Thymus (tissue), 11 donors: ENCODE data around the gene MND1. TPM values are rescaled to one million over a fixed set of nuclear protein-coding genes. Genes with fewer than 3 reads are reported as not detected.

ENCODE experiments used
- DNase-seq, 9 donors: peaks; one replicate each; pipeline ENCODE4 v3.0.0-alpha.2; 2013; ENCODE audit warnings: low spot score in 9 of 9, low read depth in 6 of 9, missing footprints in 1 of 9
- H3K27ac ChIP-seq, 2 donors: one replicate each; pipeline ENCODE4 v1.5.1; 2013; ENCODE audit warnings: control low read depth in 1 of 2, low read depth in 1 of 2, low read length in 1 of 2, mild to moderate bottlenecking in 1 of 2, moderate library complexity in 1 of 2
- H3K27me3 ChIP-seq, 2 donors: one replicate each; pipeline ENCODE4 v1.5.1; 2013; ENCODE audit warnings: low read length in 1 of 2; ENCODE audit not compliant: control insufficient read depth in 2 of 2, insufficient read depth in 1 of 2
- H3K36me3 ChIP-seq, 2 donors: one replicate each; pipeline ENCODE4 v1.5.1; 2013; ENCODE audit warnings: low read length in 1 of 2, mild to moderate bottlenecking in 1 of 2, moderate library complexity in 1 of 2; ENCODE audit not compliant: control insufficient read depth in 2 of 2, insufficient read depth in 2 of 2
- H3K4me1 ChIP-seq, 2 donors: one replicate each; pipeline ENCODE4 v1.5.1; 2013; ENCODE audit warnings: low read length in 2 of 2; ENCODE audit not compliant: control insufficient read depth in 2 of 2, insufficient read depth in 2 of 2
- H3K4me3 ChIP-seq, 2 donors: one replicate each; pipeline ENCODE4 v1.5.1; 2013; ENCODE audit warnings: low read length in 2 of 2, control low read depth in 1 of 2, mild to moderate bottlenecking in 1 of 2
- H3K9me3 ChIP-seq, 2 donors: one replicate each; pipeline ENCODE4 v1.5.1; 2013; ENCODE audit warnings: low read length in 1 of 2, mild to moderate bottlenecking in 1 of 2; ENCODE audit not compliant: control insufficient read depth in 2 of 2, insufficient read depth in 1 of 2
- WGBS: extraction: QIAGEN DNeasy Blood & Tissue Kit; methylation state at CpG from one replicate; pipeline ENCODE4 v1.1.7; 2013; 5-methylcytosine and 5-hydroxymethylcytosine counted together
- polyA plus RNA-seq: library from polyadenylated mRNA; stranded (reverse); fragments of 200-250 nt; gene quantifications from one replicate; pipeline ENCODE4 v1.2.3, GENCODE V29; 2013
- total RNA-seq: library from RNA; stranded (reverse); fragments of 120-200 nt; gene quantifications from one replicate; pipeline ENCODE4 v1.2.4, GENCODE V29; 2013
- donor health status: healthy.

The MND1 gene
- total and polyA plus RNA-seq, 2 donors: 13.2 to 32.7 TPM

DNA sequence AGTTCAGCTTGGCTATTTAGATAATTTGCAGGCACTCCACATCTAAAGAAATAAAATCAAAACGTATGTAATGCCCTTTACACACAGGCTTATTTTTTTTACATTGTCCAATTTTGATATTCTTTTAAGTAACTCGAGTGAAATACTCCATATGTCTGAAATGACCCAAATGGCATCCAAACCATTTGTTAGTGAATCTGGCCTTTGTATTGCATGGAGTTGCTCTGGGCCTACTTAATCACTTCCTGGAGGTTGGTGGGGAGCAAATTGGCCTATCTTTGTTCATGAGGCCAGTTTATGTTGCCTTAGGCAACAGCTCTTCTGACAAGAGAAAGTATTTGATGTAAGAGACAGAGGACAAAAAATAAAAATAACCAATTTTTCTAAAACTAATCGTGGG lies 74.1 kb downstream of the MND1 start:
- peaks cover 0 to 12% of the 10 kb centered on the region in 2 donors for H3K36me3 ChIP-seq
- H3K27me3 ChIP-seq: no peaks in the 10 kb centered on the region
- WGBS: 93% methylated on average over 3 of the region's 3 CpGs
- no peaks in the 10 kb centered on the region for H3K4me1 ChIP-seq
- H3K4me3 ChIP-seq: no peak overlapping the region
- DNase-seq: no peak
- H3K27ac ChIP-seq: no peak overlapping the region
- no peaks in the 10 kb centered on the region for H3K9me3 ChIP-seq

DNA sequence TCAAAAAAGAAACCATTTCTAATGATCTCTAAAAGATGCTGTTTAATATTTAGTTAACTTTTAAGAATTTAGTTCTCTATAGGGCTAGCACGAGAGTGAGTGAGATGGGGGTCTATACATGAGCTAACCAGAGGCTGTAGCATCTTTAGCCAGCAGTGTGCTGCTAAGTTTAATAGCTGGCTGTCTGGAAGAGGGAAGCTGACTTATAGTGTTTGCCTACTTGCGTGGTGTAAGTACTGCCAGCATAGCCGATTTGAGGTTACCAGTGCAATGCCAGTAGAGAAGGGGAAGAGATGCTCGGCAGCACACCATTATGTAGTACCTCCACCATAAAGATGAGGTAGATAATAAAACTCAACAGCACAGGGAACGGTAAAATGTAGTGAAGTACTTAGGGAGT lies 74.5 kb downstream of the MND1 start:
- no peaks in the 10 kb centered on the region for H3K9me3 ChIP-seq
- H3K36me3 ChIP-seq: peaks cover 0 to 8% of the 10 kb centered on the region in 2 donors
- 96% methylated on average over 5 of the region's 5 CpGs for WGBS
- no peak overlapping the region for H3K4me3 ChIP-seq
- H3K27me3 ChIP-seq: no peaks in the 10 kb centered on the region
- H3K27ac ChIP-seq: no peak overlapping the region
- H3K4me1 ChIP-seq: no peaks in the 10 kb centered on the region
- no peak for DNase-seq

DNA sequence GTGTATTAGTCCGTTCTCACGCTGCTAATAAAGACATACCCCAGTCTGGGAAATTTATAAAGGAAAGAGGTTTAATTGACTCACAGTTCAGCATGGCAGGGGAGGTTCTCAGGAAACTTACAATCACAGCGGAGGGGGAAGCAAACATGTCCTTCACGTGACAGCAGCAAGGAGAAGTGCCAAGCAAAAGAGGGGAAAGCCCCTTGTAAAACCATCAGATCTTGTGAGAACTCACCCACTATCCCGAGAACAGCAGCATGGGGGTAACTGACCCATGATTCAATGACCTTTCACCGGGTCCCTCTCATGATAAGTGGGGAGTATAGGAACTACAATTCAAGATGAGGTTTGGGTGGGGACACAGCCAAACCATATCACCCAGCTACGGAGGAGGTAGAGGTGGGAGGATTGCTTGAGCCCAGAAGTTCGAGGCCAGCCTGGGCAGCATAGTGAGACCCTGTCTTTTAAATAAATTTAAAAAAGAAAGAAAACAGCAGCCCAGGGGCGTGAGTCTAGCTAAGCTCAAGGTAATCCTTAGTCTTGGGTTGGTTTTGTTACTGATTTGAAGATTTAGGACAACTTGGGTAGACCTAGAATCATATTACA lies 75.3 kb downstream of the MND1 start:
- Histone ChIP-seq H3K4me1 (peaks cover 0 to 5% of the 10 kb centered on the region in 2 donors), H3K27ac (no peak overlapping the region)
- WGBS: 85% methylated on average over 9 of the region's 9 CpGs

DNA sequence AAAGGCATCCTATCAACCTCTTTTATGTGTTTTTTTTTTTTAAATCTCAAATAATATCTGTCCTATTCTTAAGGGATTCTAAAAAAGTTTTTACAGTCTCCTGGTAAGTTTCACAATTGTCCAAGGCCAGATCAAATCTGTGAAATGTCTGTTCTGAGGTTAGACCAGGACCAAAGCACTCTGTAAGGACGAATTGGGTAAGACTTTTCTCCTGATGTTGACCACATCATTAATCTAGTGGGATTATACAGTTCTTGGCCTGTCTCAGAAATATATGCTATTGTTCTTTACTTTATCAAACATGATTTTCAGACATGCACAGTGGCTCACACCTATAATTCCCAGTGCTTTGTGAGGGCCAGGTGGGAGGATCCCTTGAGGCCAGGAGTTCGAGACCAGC lies 75.9 kb downstream of the MND1 start:
- DNase-seq: no peak
- H3K36me3 ChIP-seq: peaks cover 0 to 8% of the 10 kb centered on the region in 2 donors
- H3K27ac ChIP-seq: no peak overlapping the region
- no peak overlapping the region for H3K4me3 ChIP-seq
- peaks cover 0 to 7% of the 10 kb centered on the region in 2 donors for H3K4me1 ChIP-seq
- H3K9me3 ChIP-seq: no peaks in the 10 kb centered on the region
- no peaks in the 10 kb centered on the region for H3K27me3 ChIP-seq
- 83% methylated on average over 2 of the region's 2 CpGs for WGBS

More for the DNA sequence above, 75.3 kb downstream of the MND1 start:
- no peaks in the 10 kb centered on the region for H3K9me3 ChIP-seq
- H3K4me3 ChIP-seq: no peak overlapping the region
- no peak for DNase-seq
- H3K27me3 ChIP-seq: no peaks in the 10 kb centered on the region
- H3K36me3 ChIP-seq: peaks cover 0 to 8% of the 10 kb centered on the region in 2 donors

DNA sequence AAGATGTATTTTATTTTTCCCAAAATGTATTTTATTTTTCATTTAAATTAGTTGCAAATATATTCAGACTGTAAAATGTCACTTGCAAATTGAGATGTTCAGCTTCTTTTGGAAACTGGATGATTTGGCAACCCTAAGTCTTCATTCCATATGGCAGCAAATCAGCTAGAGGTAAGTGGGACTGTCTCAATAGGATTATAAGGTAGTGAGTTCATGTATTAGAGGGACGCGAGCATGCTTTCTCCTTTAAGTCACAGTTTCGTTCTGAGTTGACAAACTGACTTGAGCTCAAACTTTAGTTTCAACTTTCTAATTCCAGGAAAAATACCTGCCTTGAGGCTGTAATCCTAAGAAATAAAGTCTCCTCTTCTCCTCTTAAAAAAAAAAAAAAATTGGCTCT lies 77.5 kb downstream of the MND1 start:
- Histone ChIP-seq H3K9me3 (no peaks in the 10 kb centered on the region), H3K27me3 (no peaks in the 10 kb centered on the region), H3K4me3 (no peak overlapping the region), H3K27ac (peak overlapping the region in 1 of 2 donors; percentile 22), H3K4me1 (peaks cover 11 to 20% of the 10 kb centered on the region in 2 donors), H3K36me3 (peaks cover 0 to 5% of the 10 kb centered on the region in 2 donors)
- WGBS: 89% methylated on average over 3 of the region's 3 CpGs
- DNase-seq: no peak

DNA sequence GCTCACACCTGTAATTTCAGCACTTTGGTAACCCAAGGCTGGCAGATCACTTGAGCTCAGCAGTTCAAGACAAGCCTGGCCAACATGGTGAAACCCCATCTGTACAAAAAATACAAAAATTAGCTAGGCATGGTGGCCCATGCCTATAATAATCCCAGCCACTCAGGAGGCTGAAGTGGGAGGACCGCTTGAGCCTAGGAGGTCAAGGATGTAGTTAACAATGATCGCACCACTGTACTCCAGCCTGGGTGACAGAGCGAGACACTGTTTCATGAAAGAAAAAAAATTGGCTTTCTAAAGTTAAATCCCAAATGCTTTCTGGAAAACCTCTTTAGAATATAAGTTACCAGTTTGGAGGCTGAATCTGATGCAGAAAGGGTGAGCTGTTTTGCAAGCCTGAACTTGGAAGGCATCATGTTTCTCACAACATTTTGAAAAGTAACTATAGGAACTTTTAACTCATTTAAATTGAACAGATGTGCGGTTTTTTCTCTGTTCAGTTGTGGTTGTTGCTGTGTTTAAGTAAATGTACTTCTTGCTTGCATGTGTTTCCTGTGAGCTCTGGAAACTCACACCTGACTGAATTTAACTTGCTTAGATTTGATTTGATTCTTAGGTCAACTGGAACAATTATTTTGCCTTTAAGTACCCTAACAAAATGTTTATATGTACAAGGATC lies 81.9 kb downstream of the MND1 start:
- peak overlapping the region; percentile 84 for H3K27ac ChIP-seq
- H3K9me3 ChIP-seq: peaks cover 0 to 2% of the 10 kb centered on the region in 2 donors
- 57% methylated on average over 4 of the region's 4 CpGs for WGBS

DNA sequence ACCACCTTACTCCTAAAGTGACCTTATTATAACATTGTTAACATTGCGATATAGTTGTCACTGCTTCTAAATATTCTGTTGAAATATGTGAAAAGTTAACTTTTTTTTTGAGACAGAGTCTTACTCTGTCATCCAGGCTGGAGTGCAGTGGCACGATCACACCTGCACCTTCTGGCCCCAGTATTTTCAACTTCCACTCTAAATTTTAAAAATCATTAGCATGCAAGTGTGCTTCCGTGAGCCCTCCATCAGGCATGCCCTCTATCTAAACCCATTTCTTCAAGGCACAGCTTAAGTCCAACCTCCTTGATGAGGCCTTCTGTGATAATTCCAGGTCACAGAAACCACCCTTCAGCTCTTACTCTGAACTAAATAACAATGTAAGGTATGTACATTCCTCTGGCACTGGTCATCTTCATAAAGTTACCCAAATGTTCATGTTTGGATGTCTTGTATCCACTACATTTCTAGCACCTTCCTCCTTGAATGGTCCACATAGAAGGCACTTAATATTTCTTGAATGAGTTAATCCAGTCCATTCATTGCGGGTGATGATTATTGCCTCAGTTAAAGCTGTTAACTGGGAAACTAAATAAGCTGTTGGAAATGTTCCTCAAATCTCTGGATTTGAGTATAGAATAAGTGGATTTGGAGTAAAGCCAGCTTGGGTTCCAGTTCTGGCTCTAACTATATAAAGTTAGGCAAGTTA lies 83.0 kb downstream of the MND1 start:
- WGBS: 64% methylated on average over 4 of the region's 4 CpGs
- Histone ChIP-seq H3K27ac (peak overlapping the region; percentile 84 to 89), H3K36me3 (no peaks in the 10 kb centered on the region), H3K4me3 (no peak overlapping the region), H3K27me3 (no peaks in the 10 kb centered on the region), H3K4me1 (peaks cover 28 to 62% of the 10 kb centered on the region in 2 donors), H3K9me3 (peaks cover 0 to 2% of the 10 kb centered on the region in 2 donors)
- no peak for DNase-seq

More for the DNA sequence above, 81.9 kb downstream of the MND1 start:
- H3K27me3 ChIP-seq: no peaks in the 10 kb centered on the region
- no peaks in the 10 kb centered on the region for H3K36me3 ChIP-seq
- DNase-seq: peak in 8 of 9 donors; percentile 57 to 94 (median 81)
- peaks cover 28 to 54% of the 10 kb centered on the region in 2 donors for H3K4me1 ChIP-seq
- no peak overlapping the region for H3K4me3 ChIP-seq

DNA sequence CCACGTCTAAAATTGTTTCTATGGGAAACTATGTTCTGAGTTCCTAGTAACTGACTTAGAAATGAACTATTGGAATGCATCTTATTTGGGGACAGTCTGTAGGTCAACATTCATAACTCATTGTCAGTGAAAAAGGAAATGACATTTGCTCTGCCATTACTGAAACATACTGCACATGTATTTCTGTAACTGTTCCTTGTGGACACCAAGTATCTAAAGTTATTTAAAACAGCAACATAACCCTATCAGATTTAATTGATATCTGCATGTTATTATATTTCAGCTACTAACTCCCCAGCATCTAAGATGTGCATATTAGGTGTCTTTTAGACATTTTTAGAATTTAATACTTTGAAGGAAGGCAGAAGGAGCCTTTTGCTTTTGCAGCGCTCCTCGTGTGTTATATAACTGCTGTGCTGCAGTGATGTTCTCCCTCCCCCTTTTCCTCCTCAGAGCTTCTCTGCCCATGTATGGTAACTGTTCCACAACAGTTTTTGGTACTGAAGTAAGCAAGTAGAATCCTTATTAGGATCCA lies 84.5 kb downstream of the MND1 start:
- H3K4me3 ChIP-seq: no peak overlapping the region
- H3K9me3 ChIP-seq: peaks cover 0 to 2% of the 10 kb centered on the region in 2 donors
- H3K27me3 ChIP-seq: no peaks in the 10 kb centered on the region
- 16% methylated on average over 3 of the region's 3 CpGs for WGBS
- H3K27ac ChIP-seq: peak overlapping the region; percentile 31 to 72
- no peaks in the 10 kb centered on the region for H3K36me3 ChIP-seq
- DNase-seq: peak in 4 of 9 donors; percentile 47 to 83 (median 56)
- peaks cover 41 to 77% of the 10 kb centered on the region in 2 donors for H3K4me1 ChIP-seq
